GM12878 (cell line): ENCODE measurements around the gene COQ6. TPM values are rescaled to one million over a fixed set of nuclear protein-coding genes. Genes with fewer than 3 reads are reported as not detected.

Experiments used
- ATAC-seq: fragments of 200-7000 bp; cut with Tn5 transposase; 3 replicates; pipeline ENCODE4 v1.9.1; 2020; ENCODE audit warnings: mild to moderate bottlenecking, moderate library complexity
- BruUV-seq: library from RNA; stranded (reverse); fragments of 400-500 nt; replicated peaks from 2 replicates; lab custom pipeline; 2021; lab: Mats Ljungman, UMichigan
- CTCF ChIA-PET: fragments of 300-600 bp; sonication (Branson Sonifier 250); formaldehyde crosslinking; extraction: SDS; loops from one replicate; lab custom pipeline; 2021; ENCODE audit warnings: inconsistent platforms; lab: Yijun Ruan, JAX
- POLR2A ChIA-PET: fragments of 350-600 bp; formaldehyde crosslinking; extraction: SDS; loops from one replicate; lab custom pipeline; 2021; ENCODE audit warnings: inconsistent platforms; lab: Charles Lee
- RAD21 ChIA-PET: fragments of 300-600 bp; sonication (Branson Sonifier 250); formaldehyde crosslinking; loops from one replicate; lab custom pipeline; 2023; ENCODE audit warnings: antibody characterized with exemption; ENCODE audit not compliant: unreplicated experiment; lab: Charles Lee
- SMC1A ChIA-PET: fragments of 300-600 bp; sonication (Branson Sonifier 250); formaldehyde crosslinking; loops from one replicate; lab custom pipeline; 2023; ENCODE audit not compliant: unreplicated experiment, uncharacterized antibody; lab: Charles Lee
- DNase-seq: peaks from one replicate; pipeline ENCODE4 v3.0.0-alpha.2; 2011; ENCODE audit warnings: low read depth, low spot score
- FAIRE-seq: peaks from 3 replicates; lab custom pipeline; 2011; peaks lifted over from hg19 to GRCh38; lab: Jason Lieb, UNC
- H2AFZ ChIP-seq: 2 replicates; pipeline ENCODE4 v1.6.0; 2011; ENCODE audit warnings: low read depth, low read length, control low read depth; ENCODE audit not compliant: control insufficient read depth
- H3K27ac ChIP-seq: 2 replicates; pipeline ENCODE4 v1.5.1; 2011; ENCODE audit warnings: control low read depth; ENCODE audit not compliant: control insufficient read depth, insufficient read depth
- H3K27me3 ChIP-seq, 2 experiments: replicated peaks in 1 of 2; 2 replicates each; pipeline versions ENCODE4 v1.6.0 to v1.6.1; 2011; ENCODE audit warnings: low read length in 1 of 2; ENCODE audit not compliant: control insufficient read depth in 2 of 2, insufficient read depth in 2 of 2
- H3K36me3 ChIP-seq, 2 experiments: 2 replicates each; pipeline ENCODE4 v1.5.1; 2011; ENCODE audit warnings: low read length in 1 of 2; ENCODE audit not compliant: control insufficient read depth in 2 of 2, insufficient read depth in 2 of 2
- H3K4me1 ChIP-seq: 2 replicates; pipeline ENCODE4 v1.6.1; 2011; ENCODE audit warnings: mild to moderate bottlenecking, low read length, moderate library complexity, mixed read lengths; ENCODE audit not compliant: control insufficient read depth, insufficient read depth
- H3K4me2 ChIP-seq: 2 replicates; pipeline ENCODE4 v1.6.0; 2011; ENCODE audit warnings: control low read depth; ENCODE audit not compliant: control insufficient read depth, insufficient read depth
- H3K4me3 ChIP-seq: fragments of 200-600 bp; sonication (generic); 2 replicates; pipeline ENCODE4 v1.5.1; 2016
- H3K79me2 ChIP-seq: 2 replicates; pipeline ENCODE4 v1.6.0; 2011; ENCODE audit warnings: low read length; ENCODE audit not compliant: control insufficient read depth, insufficient read depth
- H3K9ac ChIP-seq: 2 replicates; pipeline ENCODE4 v1.8.0; 2011; ENCODE audit warnings: low read length, control low read depth, mixed read lengths; ENCODE audit not compliant: control insufficient read depth, insufficient read depth
- H3K9me3 ChIP-seq: replicated peaks from 3 replicates; pipeline ENCODE4 v1.5.1; 2011; ENCODE audit warnings: mild to moderate bottlenecking, low read length; ENCODE audit not compliant: control insufficient read depth, insufficient read depth
- H4K20me1 ChIP-seq: 2 replicates; pipeline ENCODE4 v1.6.0; 2011; ENCODE audit not compliant: control insufficient read depth, insufficient read depth
- BCL11A ChIP-seq: IDR thresholded peaks from 2 replicates; pipeline ENCODE4 v1.6.1; 2011; ENCODE audit warnings: low read depth, low read length
- CBX3 ChIP-seq: fragments of 200-600 bp; sonication (generic); IDR thresholded peaks from 2 replicates; pipeline ENCODE4 v1.6.1; 2016; ENCODE audit warnings: low read depth, borderline replicate concordance
- CBX5 ChIP-seq: sonication (generic); IDR thresholded peaks from 2 replicates; pipeline ENCODE4 v1.6.1; 2016; ENCODE audit warnings: low read depth, moderate library complexity, mild to moderate bottlenecking, inconsistent platforms
- EGR1 ChIP-seq, 2 experiments: IDR thresholded peaks; 1 replicate in 1 of 2; 2 replicates in 1 of 2; pipeline ENCODE4 v1.6.1; 2011 to 2012; ENCODE audit warnings: low read depth in 2 of 2, low read length in 2 of 2, borderline replicate concordance in 1 of 2, mild to moderate bottlenecking in 1 of 2, moderate library complexity in 1 of 2
- EZH2 ChIP-seq: IDR thresholded peaks from 2 replicates; pipeline ENCODE4 v1.6.1; 2012; ENCODE audit warnings: low read depth, mild to moderate bottlenecking, control low read depth, inconsistent platforms, low read length, borderline replicate concordance; ENCODE audit not compliant: control insufficient read depth
- HDGF ChIP-seq: fragments of 450-650 bp; IDR thresholded peaks from 2 replicates; pipeline ENCODE4 v1.6.1; 2016; ENCODE audit warnings: antibody characterized with exemption
- LARP7 ChIP-seq: fragments of 450-650 bp; IDR thresholded peaks from 2 replicates; pipeline ENCODE4 v1.6.1; 2017; ENCODE audit warnings: mild to moderate bottlenecking
- PAX8 ChIP-seq: fragments of 450-650 bp; IDR thresholded peaks from 2 replicates; pipeline ENCODE4 v1.6.1; 2017; ENCODE audit warnings: mild to moderate bottlenecking, moderate library complexity
- PBX3 ChIP-seq: IDR thresholded peaks from 2 replicates; pipeline ENCODE4 v1.6.1; 2011; ENCODE audit warnings: mild to moderate bottlenecking, low read depth, low read length, moderate library complexity; ENCODE audit not compliant: insufficient replicate concordance
- POLR2AphosphoS5 ChIP-seq: IDR thresholded peaks from 2 replicates; pipeline ENCODE4 v1.6.1; 2011; ENCODE audit warnings: mild to moderate bottlenecking, low read length, inconsistent platforms
- POU2F2 ChIP-seq: IDR thresholded peaks from 3 replicates; pipeline ENCODE4 v1.6.1; 2011; ENCODE audit warnings: low read depth, mild to moderate bottlenecking, low read length, borderline replicate concordance
- RAD51 ChIP-seq: fragments of 450-650 bp; IDR thresholded peaks from 2 replicates; pipeline ENCODE4 v1.6.1; 2016; ENCODE audit warnings: moderate library complexity, mild to moderate bottlenecking, inconsistent platforms
- SIN3A ChIP-seq: IDR thresholded peaks from 2 replicates; pipeline ENCODE4 v1.6.1; 2012; ENCODE audit warnings: low read depth, low read length, improper control_type of control experiment
- SMAD1 ChIP-seq: fragments of 450-650 bp; IDR thresholded peaks from 2 replicates; pipeline ENCODE4 v1.6.1; 2018; ENCODE audit warnings: mild to moderate bottlenecking, low read depth; ENCODE audit not compliant: partially characterized antibody
- TCF3 ChIP-seq: IDR thresholded peaks from 2 replicates; pipeline ENCODE4 v1.6.1; 2012; ENCODE audit warnings: low read depth, mild to moderate bottlenecking, low read length, borderline replicate concordance; ENCODE audit not compliant: insufficient read depth
- YY1 ChIP-seq: IDR thresholded peaks from 2 replicates; pipeline ENCODE4 v1.6.1; 2011; ENCODE audit warnings: low read depth, mild to moderate bottlenecking, low read length
- ZZZ3 ChIP-seq: IDR thresholded peaks from 2 replicates; pipeline ENCODE4 v1.6.1; 2011; ENCODE audit warnings: low read depth; ENCODE audit not compliant: control insufficient read depth, insufficient read length
- WGBS: methylation state at CpG from one replicate; pipeline ENCODE4 v1.1.6; 2016; ENCODE audit warnings: low lambda C conversion rate; ENCODE audit not compliant: insufficient replicate concordance, insufficient coverage; ENCODE audit errors: missing lambda C conversion rate; 5-methylcytosine and 5-hydroxymethylcytosine counted together
- in situ Hi-C: fragments of 300-500 bp; cut with MboI; formaldehyde crosslinking; loops from 9 replicates; pipeline ENCODE4 v1.14.3; 2018; ENCODE audit warnings: mixed read lengths
- intact Hi-C: fragments of 100-400 bp; cut with micrococcal nuclease; formaldehyde crosslinking; loops from one replicate; pipeline ENCODE4 v1.14.2; 2022; ENCODE audit not compliant: unreplicated experiment
- polyA plus RNA-seq, 11 experiments: library from polyadenylated mRNA; depleted of rRNA in 4 of 11; unstranded in 6 of 11; stranded (reverse) in 5 of 11; fragments of >200 nt; fragmentation: Nextera tagmentation in 4 of 11; fragmentation: Illumina TruSeq in 1 of 11; extraction: Ambion mirVana in 4 of 11; extraction: Trizol in 1 of 11; gene quantifications; 1 replicate in 1 of 11; 2 replicates in 10 of 11; pipeline versions ENCODE4 v1.2.1 to v1.2.3, GENCODE V29; 2011 to 2016; ENCODE audit warnings: inconsistent platforms in 2 of 11, missing spikeins in 2 of 11, low read depth in 1 of 11
- total RNA-seq, 4 experiments: library from RNA; depleted of rRNA in 3 of 4; stranded (reverse); fragments of >200 nt in 3 of 4; fragmentation: Illumina TruSeq in 1 of 4; extraction: Trizol in 1 of 4; gene quantifications; 2 replicates each; pipeline versions ENCODE4 v1.2.1 to v1.2.3, GENCODE V29; 2013 to 2021

Gene COQ6
- total and polyA plus RNA-seq, 10 of the 15 experiments (the other 5 are each of a cell fraction or from before 2014, with no cell fraction given) = 5.4 to 45.5 (median 19.1) TPM

- H3K79me2 ChIP-seq = no peaks in the 10 kb centered on the region
These were observed 11.1 kb downstream of the COQ6 start for GRCh38 chr14:73961192-73961591.

DNA sequence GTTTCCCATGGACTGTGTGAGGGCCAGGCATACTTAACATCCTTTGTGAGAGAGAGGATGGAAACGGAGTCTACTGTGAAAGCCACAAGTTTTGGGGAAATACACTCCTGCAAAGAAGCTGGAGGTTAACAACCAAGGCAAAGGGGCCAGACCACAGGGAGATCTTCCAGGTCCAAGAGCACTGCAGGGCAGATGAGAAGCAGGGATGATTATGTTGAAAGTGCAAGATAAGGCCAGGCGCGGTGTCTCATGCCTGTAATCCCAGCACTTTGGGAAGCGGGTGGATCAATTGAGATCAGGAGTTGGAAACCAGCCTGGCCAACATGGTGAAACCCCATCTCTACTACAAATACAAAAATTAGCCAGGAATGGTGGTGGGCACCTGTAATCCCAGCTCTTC, 15.1 kb downstream of the COQ6 start:
- WGBS = 100% methylated on average over 4 of the region's 4 CpGs
- BruUV-seq = no TSS peak
- CTCF ChIA-PET = no interaction called here
- intact Hi-C loops = no loop called here
- no peaks in the 10 kb centered on the region for H3K79me2 ChIP-seq
- H4K20me1 ChIP-seq = no peaks in the 10 kb centered on the region; the same call in 1 of the 2 replicates
- no peak overlapping the region for H3K27ac ChIP-seq
- ATAC-seq = no peak
- no peaks in the 10 kb centered on the region for H3K9me3 ChIP-seq
- in situ Hi-C loops = no loop called here
- RAD21 ChIA-PET = no interaction called here
- SMC1A ChIA-PET = no interaction called here
- no peak overlapping the region for H3K4me2 ChIP-seq
- POLR2A ChIA-PET = interaction anchor here (0.5 kb wide), 1 partner anchor 133 kb away, joined by 6 read pairs; no protein-coding TSS in a partner anchor
- no peak overlapping the region for H3K9ac ChIP-seq
- FAIRE-seq = no peak
- H3K27me3 ChIP-seq = no peaks in the 10 kb centered on the region
- DNase-seq = no peak
- no peak overlapping the region for H2AFZ ChIP-seq
- peaks cover 8 to 18% of the 10 kb centered on the region in 2 experiments; a peak in 3 of 4 replicates for H3K36me3 ChIP-seq
- H3K4me1 ChIP-seq = no peaks in the 10 kb centered on the region
- H3K4me3 ChIP-seq = no peak overlapping the region
- TF ChIP-seq EZH2 (no peak), HDGF (no peak), SIN3A (no peak), BCL11A (no peak), EGR1 (IDR thresholded peaks at IDR 0.05; ENCODE audit: borderline replicate concordance in 1 of 2, low read depth in 2 of 2, low read length in 2 of 2) (no peak), LARP7 (no peak), TCF3 (no peak), SMAD1 (no peak), CBX3 (no peak), POLR2AphosphoS5 (no peak)

More at GRCh38 chr14:73961192-73961591, 11.1 kb downstream of the COQ6 start:
- SMC1A ChIA-PET = no interaction called here
- H3K4me1 ChIP-seq = no peaks in the 10 kb centered on the region
- no peaks in the 10 kb centered on the region for H3K27me3 ChIP-seq
- no peak for TF ChIP-seq RAD51
- no peak for TF ChIP-seq PAX8
- no peak for TF ChIP-seq POU2F2
- TF ChIP-seq PBX3 = no peak
- no peak for TF ChIP-seq YY1
- no peak for TF ChIP-seq ZZZ3
- TF ChIP-seq CBX5 = no peak
- TF ChIP-seq, all 136 proteins: peak for 0
- FAIRE-seq = no peak
- H3K9ac ChIP-seq = no peak overlapping the region
- ChIA-PET RAD21 (no interaction called here), POLR2A (no interaction called here), CTCF (no interaction called here)
- intact Hi-C loops (no loop called here), in situ Hi-C loops (no loop called here)
- no peak overlapping the region for H3K27ac ChIP-seq
- H3K36me3 ChIP-seq = peaks cover 8 to 20% of the 10 kb centered on the region in 2 experiments
- 90% methylated on average over 12 of the region's 12 CpGs for WGBS
- BruUV-seq = no TSS peak
- H3K4me2 ChIP-seq = no peak overlapping the region
- H4K20me1 ChIP-seq = no peaks in the 10 kb centered on the region
- H2AFZ ChIP-seq = no peak overlapping the region
- no peak overlapping the region for H3K4me3 ChIP-seq
- no peak for ATAC-seq
- H3K9me3 ChIP-seq = no peaks in the 10 kb centered on the region
- DNase-seq = no peak
